Glutamatergic neuron (in vitro differentiated cells): ENCODE data around the gene B3GALT4. TPM values are rescaled to one million over a fixed set of nuclear protein-coding genes. Genes with fewer than 3 reads are reported as not detected.

ENCODE experiments used
- DNase-seq: peaks from one replicate; pipeline ENCODE4 v3.0.0; 2022
- H3K27ac Mint-ChIP-seq: one replicate; pipeline ENCODE4 v1.8.0; 2020; ENCODE audit warnings: mild to moderate bottlenecking, mixed read lengths, inconsistent platforms; ENCODE audit not compliant: unreplicated experiment
- H3K27me3 Mint-ChIP-seq: one replicate; pipeline ENCODE4 v1.8.0; 2020; ENCODE audit warnings: mild to moderate bottlenecking, moderate library complexity, mixed read lengths, inconsistent platforms; ENCODE audit not compliant: unreplicated experiment
- H3K36me3 Mint-ChIP-seq: one replicate; pipeline ENCODE4 v1.8.0; 2020; ENCODE audit warnings: mild to moderate bottlenecking, mixed read lengths, inconsistent platforms; ENCODE audit not compliant: unreplicated experiment
- H3K4me1 Mint-ChIP-seq: one replicate; pipeline ENCODE4 v1.8.0; 2020; ENCODE audit warnings: mild to moderate bottlenecking, low read depth, mixed read lengths, inconsistent platforms; ENCODE audit not compliant: unreplicated experiment
- H3K4me3 Mint-ChIP-seq: one replicate; pipeline ENCODE4 v1.8.0; 2020; ENCODE audit warnings: mild to moderate bottlenecking, mixed read lengths, inconsistent platforms; ENCODE audit not compliant: unreplicated experiment
- H3K9me3 Mint-ChIP-seq: one replicate; pipeline ENCODE4 v1.8.0; 2020; ENCODE audit warnings: mild to moderate bottlenecking, moderate library complexity, mixed read lengths, inconsistent platforms; ENCODE audit not compliant: unreplicated experiment
- total RNA-seq: library from RNA; stranded (reverse); fragmentation: NEBNext Ultra II Directional; extraction: Animal tissue kit (Norgen Biotek cat#: 25700); gene quantifications from one replicate; pipeline ENCODE4 v1.2.1, GENCODE V29; 2021; ENCODE audit not compliant: unreplicated experiment
- TF ChIP-seq, protein P1 (sequence below): fragments of 200-600 bp; sonication (generic); IDR thresholded peaks from one replicate; pipeline ENCODE4 v1.5.0; 2021; ENCODE audit not compliant: partially characterized antibody, unreplicated experiment

Gene B3GALT4
- total RNA-seq, 1 donor from 2014 or later = 8.6 TPM

GRCh38 chr6:33276581-33276863, 401 bp upstream of the B3GALT4 start:
- no peak for DNase-seq
- peaks cover 11% of the 10 kb centered on the region for H3K27me3 Mint-ChIP-seq
- H3K36me3 Mint-ChIP-seq = no peaks in the 10 kb centered on the region
- H3K4me3 Mint-ChIP-seq = peak overlapping the region; percentile 90
- H3K27ac Mint-ChIP-seq = peak overlapping the region; percentile 88
- H3K9me3 Mint-ChIP-seq = peaks cover 3% of the 10 kb centered on the region
- peaks cover 40% of the 10 kb centered on the region for H3K4me1 Mint-ChIP-seq
- TF ChIP-seq, protein P1, sequence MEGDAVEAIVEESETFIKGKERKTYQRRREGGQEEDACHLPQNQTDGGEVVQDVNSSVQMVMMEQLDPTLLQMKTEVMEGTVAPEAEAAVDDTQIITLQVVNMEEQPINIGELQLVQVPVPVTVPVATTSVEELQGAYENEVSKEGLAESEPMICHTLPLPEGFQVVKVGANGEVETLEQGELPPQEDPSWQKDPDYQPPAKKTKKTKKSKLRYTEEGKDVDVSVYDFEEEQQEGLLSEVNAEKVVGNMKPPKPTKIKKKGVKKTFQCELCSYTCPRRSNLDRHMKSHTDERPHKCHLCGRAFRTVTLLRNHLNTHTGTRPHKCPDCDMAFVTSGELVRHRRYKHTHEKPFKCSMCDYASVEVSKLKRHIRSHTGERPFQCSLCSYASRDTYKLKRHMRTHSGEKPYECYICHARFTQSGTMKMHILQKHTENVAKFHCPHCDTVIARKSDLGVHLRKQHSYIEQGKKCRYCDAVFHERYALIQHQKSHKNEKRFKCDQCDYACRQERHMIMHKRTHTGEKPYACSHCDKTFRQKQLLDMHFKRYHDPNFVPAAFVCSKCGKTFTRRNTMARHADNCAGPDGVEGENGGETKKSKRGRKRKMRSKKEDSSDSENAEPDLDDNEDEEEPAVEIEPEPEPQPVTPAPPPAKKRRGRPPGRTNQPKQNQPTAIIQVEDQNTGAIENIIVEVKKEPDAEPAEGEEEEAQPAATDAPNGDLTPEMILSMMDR = no peak

DNA sequence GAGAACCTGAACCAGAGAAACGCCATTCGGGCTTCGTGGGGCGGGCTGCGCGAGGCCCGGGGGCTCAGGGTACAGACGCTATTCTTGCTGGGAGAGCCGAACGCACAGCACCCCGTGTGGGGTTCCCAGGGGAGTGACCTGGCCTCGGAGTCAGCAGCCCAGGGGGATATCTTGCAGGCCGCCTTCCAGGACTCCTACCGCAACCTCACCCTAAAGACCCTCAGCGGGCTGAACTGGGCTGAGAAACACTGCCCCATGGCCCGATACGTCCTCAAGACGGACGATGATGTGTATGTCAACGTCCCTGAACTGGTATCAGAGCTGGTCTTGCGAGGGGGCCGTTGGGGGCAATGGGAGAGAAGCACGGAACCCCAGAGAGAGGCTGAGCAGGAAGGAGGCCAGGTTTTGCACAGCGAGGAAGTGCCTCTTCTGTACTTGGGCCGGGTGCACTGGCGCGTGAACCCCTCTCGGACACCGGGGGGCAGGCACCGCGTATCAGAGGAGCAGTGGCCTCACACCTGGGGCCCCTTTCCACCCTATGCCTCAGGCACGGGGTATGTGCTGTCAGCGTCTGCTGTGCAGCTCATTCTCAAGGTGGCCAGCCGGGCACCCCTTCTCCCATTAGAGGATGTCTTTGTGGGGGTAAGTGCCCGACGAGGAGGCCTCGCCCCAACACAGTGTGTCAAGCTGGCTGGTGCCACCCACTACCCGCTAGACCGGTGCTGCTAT, 904 bp downstream of the B3GALT4 start:
- no peak for DNase-seq
- Mint-ChIP-seq H3K27ac (peak overlapping the region; percentile 91), H3K36me3 (no peaks in the 10 kb centered on the region)

DNA sequence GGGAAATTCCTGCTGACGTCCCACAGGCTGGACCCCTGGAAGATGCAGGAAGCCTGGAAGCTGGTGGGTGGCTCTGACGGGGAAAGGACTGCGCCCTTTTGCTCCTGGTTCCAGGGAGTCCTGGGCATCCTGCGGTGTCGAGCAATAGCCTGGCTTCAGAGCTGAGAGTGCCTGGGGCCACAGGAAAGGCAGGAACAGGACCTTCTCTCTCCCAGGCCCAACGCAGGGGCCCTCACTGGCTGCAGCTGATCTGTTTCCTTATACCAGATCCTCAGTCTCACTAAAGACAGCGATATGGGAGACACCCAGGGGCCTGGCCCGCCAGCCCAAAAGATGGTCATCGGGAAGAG, 1.4 kb downstream of the B3GALT4 start:
- Mint-ChIP-seq H3K27ac (peak overlapping the region; percentile 28), H3K9me3 (peaks cover 3% of the 10 kb centered on the region), H3K4me3 (peak overlapping the region; percentile 67), H3K27me3 (peaks cover 9% of the 10 kb centered on the region), H3K36me3 (no peaks in the 10 kb centered on the region), H3K4me1 (peaks cover 31% of the 10 kb centered on the region)
- TF ChIP-seq, protein P1 = no peak
- no peak for DNase-seq

More for the DNA sequence above, 904 bp downstream of the B3GALT4 start:
- TF ChIP-seq, protein P1 = no peak
- H3K27me3 Mint-ChIP-seq = peaks cover 9% of the 10 kb centered on the region
- H3K9me3 Mint-ChIP-seq = peaks cover 3% of the 10 kb centered on the region
- peaks cover 35% of the 10 kb centered on the region for H3K4me1 Mint-ChIP-seq
- H3K4me3 Mint-ChIP-seq = peak overlapping the region; percentile 91

DNA sequence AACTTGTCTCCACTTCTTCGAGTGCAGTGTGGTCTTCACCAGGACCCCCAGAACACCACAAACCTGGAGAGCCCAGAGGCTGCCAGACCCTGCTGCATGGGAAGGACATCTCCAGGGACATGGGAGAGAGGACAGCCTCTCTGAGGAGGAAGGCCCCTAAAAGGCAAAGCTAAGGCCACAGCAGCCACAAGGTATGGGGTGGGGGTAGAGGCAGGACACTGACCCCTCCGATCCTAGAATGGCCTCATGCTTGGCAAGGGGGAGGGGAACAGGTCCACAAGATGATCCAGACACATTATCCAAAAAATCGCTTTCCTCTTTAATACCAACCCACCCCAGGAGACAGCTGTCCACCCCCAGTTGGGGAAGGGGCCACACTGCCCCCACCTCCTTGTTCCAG, 1.9 kb downstream of the B3GALT4 start:
- peak overlapping the region; percentile 50 for H3K27ac Mint-ChIP-seq
- peaks cover 30% of the 10 kb centered on the region for H3K4me1 Mint-ChIP-seq
- H3K9me3 Mint-ChIP-seq = peaks cover 3% of the 10 kb centered on the region
- H3K4me3 Mint-ChIP-seq = peak overlapping the region; percentile 67
- peaks cover 9% of the 10 kb centered on the region for H3K27me3 Mint-ChIP-seq
- H3K36me3 Mint-ChIP-seq = no peaks in the 10 kb centered on the region
- no peak for DNase-seq
- TF ChIP-seq, protein P1 = no peak

DNA sequence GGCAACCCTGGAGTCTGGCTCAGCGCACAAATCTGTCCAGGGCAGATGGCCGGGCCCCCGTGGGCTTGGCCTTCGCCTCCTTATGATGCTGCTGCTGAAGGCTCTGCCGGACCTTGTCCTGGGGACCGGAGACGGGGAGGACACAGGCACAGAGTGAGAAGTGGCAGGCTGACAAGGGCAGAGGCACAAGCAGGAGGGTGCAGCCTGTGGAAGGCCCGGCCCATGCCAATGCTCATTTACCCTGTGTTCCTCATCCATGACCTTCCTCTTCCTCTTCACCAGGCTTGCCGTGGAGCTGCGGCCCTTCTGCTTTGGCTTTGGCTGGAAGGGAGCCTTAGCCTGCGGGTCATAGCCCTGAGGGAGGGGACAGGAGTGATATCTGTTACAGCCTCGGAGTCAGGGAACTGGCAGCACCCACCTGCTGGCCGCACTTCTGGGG, 2.4 kb downstream of the B3GALT4 start:
- Mint-ChIP-seq H3K9me3 (peaks cover 3% of the 10 kb centered on the region), H3K27ac (peak overlapping the region; percentile 50), H3K36me3 (no peaks in the 10 kb centered on the region), H3K4me3 (peak overlapping the region; percentile 67), H3K4me1 (peaks cover 29% of the 10 kb centered on the region), H3K27me3 (peaks cover 9% of the 10 kb centered on the region)
- TF ChIP-seq, protein P1 = no peak
- no peak for DNase-seq
